Lower leg skin (tissue), 3 donors: ENCODE results near the gene STEAP1B.

ENCODE experiments used
- CTCF ChIP-seq, 3 donors: fragments of 450-650 bp; IDR thresholded peaks; one replicate each; pipeline ENCODE4 v1.5.1; 2016; ENCODE audit warnings: antibody characterized with exemption in 3 of 3, mild to moderate bottlenecking in 3 of 3, moderate library complexity in 2 of 3
- POLR2A ChIP-seq, 2 donors: fragments of 450-650 bp; IDR thresholded peaks; one replicate each; pipeline ENCODE4 v1.6.1; 2016 to 2017; ENCODE audit warnings: antibody characterized with exemption in 2 of 2, mild to moderate bottlenecking in 1 of 2, moderate library complexity in 1 of 2

- TF ChIP-seq CTCF (IDR thresholded peaks at IDR 0.05) (no peak), POLR2A (IDR thresholded peaks at IDR 0.05) (no peak)
Measured at GRCh38 chr7:22417349-22417748, 82.6 kb downstream of the STEAP1B start.
